GM19468 (cell line): ENCODE data around the gene LAPTM5.

Experiments
- ATAC-seq: cut with Tn5 transposase; IDR thresholded peaks from one replicate; pipeline ENCODE4 v1.9.1; 2021; ENCODE audit warnings: mild to moderate bottlenecking, moderate library complexity, moderate number of reproducible peaks; ENCODE audit not compliant: unreplicated experiment; ENCODE audit errors: extremely low read depth

Gene LAPTM5

GRCh38 chr1:30687886-30688285 lies 69.7 kb downstream of the LAPTM5 start:
- ATAC-seq: no peak

GRCh38 chr1:30686236-30686935 lies 71.2 kb downstream of the LAPTM5 start:
- ATAC-seq: no peak

GRCh38 chr1:30685796-30686165 lies 71.8 kb downstream of the LAPTM5 start:
- no peak for ATAC-seq

- ATAC-seq: no peak
Measured at GRCh38 chr1:30684881-30685795, 72.4 kb downstream of the LAPTM5 start.

GRCh38 chr1:30684259-30684658 lies 73.3 kb downstream of the LAPTM5 start:
- no peak for ATAC-seq

- no peak for ATAC-seq
Measured at GRCh38 chr1:30683699-30684098, 73.9 kb downstream of the LAPTM5 start.
